OCI-LY1 (cell line): ENCODE results near the gene FMN1.

Experiments
- H2AFZ ChIP-seq: fragments of 200-600 bp; sonication (generic), shearing (Covaris generic); 2 replicates; pipeline ENCODE4 v1.6.0; 2014; ENCODE audit warnings: antibody characterized with exemption, mild to moderate bottlenecking, low read length
- H3F3A ChIP-seq: fragments of 200-600 bp; sonication (generic), shearing (Covaris generic); 2 replicates; pipeline ENCODE4 v1.6.0; 2014; ENCODE audit warnings: mild to moderate bottlenecking, antibody characterized with exemption, low read length, moderate library complexity; ENCODE audit not compliant: insufficient read depth
- H3K27ac ChIP-seq: fragments of 200-600 bp; sonication (generic); 2 replicates; pipeline ENCODE4 v1.5.1; 2014; ENCODE audit warnings: low read length, mixed run types, mild to moderate bottlenecking, low read depth; ENCODE audit not compliant: poor library complexity, severe bottlenecking
- H3K27me3 ChIP-seq: fragments of 200-600 bp; sonication (generic); 2 replicates; pipeline ENCODE4 v1.6.0; 2014; ENCODE audit warnings: antibody characterized with exemption, mild to moderate bottlenecking, low read length, moderate library complexity; ENCODE audit not compliant: insufficient read depth
- H3K36me3 ChIP-seq: fragments of 200-600 bp; sonication (generic); 2 replicates; pipeline ENCODE4 v1.6.1; 2014; ENCODE audit warnings: mild to moderate bottlenecking, antibody characterized with exemption, low read length, moderate library complexity, mixed read lengths; ENCODE audit not compliant: insufficient read depth
- H3K4me1 ChIP-seq: fragments of 200-600 bp; sonication (generic); 2 replicates; pipeline ENCODE4 v1.5.1; 2014; ENCODE audit warnings: mild to moderate bottlenecking, low read length, moderate library complexity; ENCODE audit not compliant: insufficient read depth, severe bottlenecking
- H3K4me2 ChIP-seq: fragments of 200-600 bp; sonication (generic), shearing (Covaris generic); 2 replicates; pipeline ENCODE4 v1.6.1; 2014; ENCODE audit warnings: low read length
- H3K4me3 ChIP-seq: fragments of 200-600 bp; sonication (generic); 2 replicates; pipeline ENCODE4 v1.5.1; 2014; ENCODE audit warnings: low read length, low read depth, mild to moderate bottlenecking, mixed read lengths; ENCODE audit not compliant: poor library complexity, severe bottlenecking
- H3K79me2 ChIP-seq: fragments of 200-600 bp; shearing (Covaris generic); 2 replicates; pipeline ENCODE4 v1.6.1; 2016; ENCODE audit warnings: mixed run types, low read length, mixed read lengths; ENCODE audit not compliant: insufficient read depth
- H3K9ac ChIP-seq: fragments of 200-600 bp; sonication (generic), shearing (Covaris generic); 2 replicates; pipeline ENCODE4 v1.6.1; 2014; ENCODE audit warnings: mild to moderate bottlenecking, low read length, mixed read lengths
- H3K9me2 ChIP-seq: fragments of 200-600 bp; sonication (generic), shearing (Covaris generic); 2 replicates; pipeline ENCODE4 v1.6.1; 2014; ENCODE audit warnings: low read depth, mild to moderate bottlenecking, low read length, mixed read lengths
- H3K9me3 ChIP-seq: fragments of 200-600 bp; shearing (Covaris generic); 2 replicates; pipeline ENCODE4 v1.6.1; 2014; ENCODE audit warnings: low read length, mixed read lengths
- H4K20me1 ChIP-seq: fragments of 200-600 bp; sonication (generic), shearing (Covaris generic); 2 replicates; pipeline ENCODE4 v1.6.0; 2016; ENCODE audit warnings: mild to moderate bottlenecking, low read length; ENCODE audit not compliant: insufficient read depth
- EZH2 ChIP-seq: fragments of 200-600 bp; sonication (generic), shearing (Covaris generic); IDR thresholded peaks from 2 replicates; pipeline ENCODE4 v1.8.0; 2017; ENCODE audit warnings: borderline replicate concordance, mixed run types, mild to moderate bottlenecking, antibody characterized with exemption, low read length, moderate library complexity, mixed read lengths
- TF ChIP-seq, protein P1 (sequence below): fragments of 200-600 bp; sonication (generic), shearing (Covaris generic); IDR thresholded peaks from 2 replicates; pipeline ENCODE4 v1.5.1; 2017; ENCODE audit warnings: mild to moderate bottlenecking, antibody characterized with exemption, low read length, moderate library complexity, mixed read lengths

Gene FMN1

DNA sequence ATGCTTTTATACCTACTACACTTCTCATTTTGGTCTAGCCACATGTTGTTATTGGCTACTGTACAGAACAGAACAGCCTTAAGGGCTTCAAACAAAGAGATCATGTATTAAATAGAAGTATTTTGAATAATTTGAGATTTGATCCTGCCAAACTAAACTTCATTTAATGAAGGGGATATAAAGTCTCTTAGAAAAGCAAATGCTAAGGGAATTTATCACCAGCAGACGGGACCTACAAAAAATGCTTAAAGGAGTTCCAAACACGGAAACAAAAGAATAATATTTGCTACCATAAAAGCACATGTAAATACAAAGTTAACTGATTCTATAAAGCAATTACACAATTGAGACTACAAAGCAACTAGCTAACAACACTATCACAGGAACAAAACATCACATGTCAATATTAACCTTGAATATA is 23.6 kb upstream of the FMN1 start:
- no peaks in the 10 kb centered on the region for H3K9me2 ChIP-seq
- no peak overlapping the region for H3K4me2 ChIP-seq
- no peaks in the 10 kb centered on the region; the same call in 1 of the 2 replicates for H3K27me3 ChIP-seq
- no peaks in the 10 kb centered on the region for H3K79me2 ChIP-seq
- H3K9ac ChIP-seq: no peak overlapping the region
- TF ChIP-seq, protein P1, sequence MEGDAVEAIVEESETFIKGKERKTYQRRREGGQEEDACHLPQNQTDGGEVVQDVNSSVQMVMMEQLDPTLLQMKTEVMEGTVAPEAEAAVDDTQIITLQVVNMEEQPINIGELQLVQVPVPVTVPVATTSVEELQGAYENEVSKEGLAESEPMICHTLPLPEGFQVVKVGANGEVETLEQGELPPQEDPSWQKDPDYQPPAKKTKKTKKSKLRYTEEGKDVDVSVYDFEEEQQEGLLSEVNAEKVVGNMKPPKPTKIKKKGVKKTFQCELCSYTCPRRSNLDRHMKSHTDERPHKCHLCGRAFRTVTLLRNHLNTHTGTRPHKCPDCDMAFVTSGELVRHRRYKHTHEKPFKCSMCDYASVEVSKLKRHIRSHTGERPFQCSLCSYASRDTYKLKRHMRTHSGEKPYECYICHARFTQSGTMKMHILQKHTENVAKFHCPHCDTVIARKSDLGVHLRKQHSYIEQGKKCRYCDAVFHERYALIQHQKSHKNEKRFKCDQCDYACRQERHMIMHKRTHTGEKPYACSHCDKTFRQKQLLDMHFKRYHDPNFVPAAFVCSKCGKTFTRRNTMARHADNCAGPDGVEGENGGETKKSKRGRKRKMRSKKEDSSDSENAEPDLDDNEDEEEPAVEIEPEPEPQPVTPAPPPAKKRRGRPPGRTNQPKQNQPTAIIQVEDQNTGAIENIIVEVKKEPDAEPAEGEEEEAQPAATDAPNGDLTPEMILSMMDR: no peak
- TF ChIP-seq EZH2: no peak
- H3F3A ChIP-seq: no peaks in the 10 kb centered on the region
- H3K4me3 ChIP-seq: no peak overlapping the region
- no peaks in the 10 kb centered on the region for H3K9me3 ChIP-seq
- no peaks in the 10 kb centered on the region for H3K36me3 ChIP-seq
- H3K4me1 ChIP-seq: no peaks in the 10 kb centered on the region
- no peak overlapping the region for H3K27ac ChIP-seq
- H2AFZ ChIP-seq: no peak overlapping the region
- H4K20me1 ChIP-seq: no peaks in the 10 kb centered on the region

DNA sequence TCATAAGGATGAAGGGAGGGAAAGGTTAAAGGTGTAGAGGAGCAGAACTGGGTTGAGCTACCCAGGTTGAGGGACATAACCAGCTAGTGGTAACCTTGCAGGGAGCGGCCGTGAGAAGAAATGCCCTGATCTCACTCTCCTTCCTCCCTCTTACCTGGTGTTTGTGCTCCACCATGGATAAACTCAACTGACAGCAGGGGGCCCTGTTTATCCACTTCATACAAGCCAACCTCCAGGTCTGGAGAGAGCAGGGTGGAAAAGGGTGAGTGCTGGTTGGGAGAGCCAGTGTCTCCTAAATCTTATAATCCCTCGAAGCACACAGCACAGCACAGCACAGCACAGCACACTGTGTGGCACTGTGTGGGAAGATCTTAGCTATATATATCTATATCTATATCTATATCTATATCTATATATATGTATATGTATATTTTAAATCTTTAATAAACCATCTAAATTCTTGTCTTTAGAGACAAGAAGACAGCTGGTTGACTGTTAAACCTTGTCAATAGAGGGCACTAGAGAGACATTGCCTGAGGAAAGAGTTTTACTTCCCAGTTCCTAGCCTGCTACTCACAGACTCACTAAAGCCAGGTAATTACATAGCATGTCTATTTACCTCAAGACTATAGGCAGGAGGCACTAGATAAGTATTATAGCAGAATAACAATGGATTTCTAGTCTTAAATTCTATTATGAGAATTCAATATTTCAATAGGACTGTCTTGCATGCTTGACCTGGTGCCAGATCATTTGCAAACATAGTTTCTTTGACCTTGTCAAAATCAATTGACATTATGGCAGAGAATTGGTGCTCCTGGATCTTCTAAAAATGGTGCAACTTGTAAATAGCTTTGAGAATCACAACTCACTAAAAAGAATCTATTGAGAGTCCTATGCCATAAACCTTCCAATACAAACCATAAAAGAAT is 21.7 kb upstream of the FMN1 start:
- Histone ChIP-seq H3K9ac (no peak overlapping the region), H3K36me3 (no peaks in the 10 kb centered on the region), H3F3A (no peaks in the 10 kb centered on the region), H3K4me3 (no peak overlapping the region), H3K9me2 (no peaks in the 10 kb centered on the region), H3K4me2 (no peak overlapping the region), H3K27ac (no peak overlapping the region), H3K9me3 (no peaks in the 10 kb centered on the region), H3K4me1 (no peaks in the 10 kb centered on the region), H2AFZ (no peak overlapping the region), H4K20me1 (no peaks in the 10 kb centered on the region), H3K27me3 (no peaks in the 10 kb centered on the region; the same call in 1 of the 2 replicates), H3K79me2 (no peaks in the 10 kb centered on the region)
- no peak for TF ChIP-seq EZH2
- TF ChIP-seq, protein P1: peak; percentile 51

DNA sequence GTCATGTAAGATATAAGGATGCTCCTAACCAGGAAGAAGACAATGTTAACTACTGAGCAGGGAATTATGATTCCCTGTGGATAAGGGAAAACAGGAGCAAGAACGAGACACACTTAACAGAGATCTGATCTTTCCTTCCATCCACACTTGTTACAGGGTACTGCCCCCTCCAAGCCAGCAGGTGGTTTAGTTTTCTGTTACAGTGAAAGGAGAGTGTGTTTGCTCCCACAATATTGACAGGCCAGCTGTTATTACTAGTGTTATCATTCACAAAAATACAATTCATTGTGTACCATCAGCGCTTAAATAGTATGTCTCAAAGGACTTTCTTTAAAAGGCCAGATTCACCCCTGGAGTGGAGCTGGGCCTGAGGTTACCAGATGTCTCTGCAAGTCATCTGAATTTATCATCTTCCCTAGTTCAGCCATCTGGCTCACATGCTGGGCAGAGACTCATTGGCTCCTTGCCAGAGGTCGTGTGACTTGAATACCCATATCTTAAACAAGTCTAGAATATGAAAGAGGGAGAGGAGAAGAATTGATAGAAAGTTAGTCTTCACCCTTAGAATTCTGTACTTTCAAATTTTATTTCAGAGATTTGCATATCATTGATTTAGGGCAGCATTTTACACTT is 16.8 kb upstream of the FMN1 start:
- Histone ChIP-seq H3K27me3 (no peaks in the 10 kb centered on the region; the same call in 1 of the 2 replicates), H3K9me3 (no peaks in the 10 kb centered on the region), H3K9ac (no peak overlapping the region), H3K4me1 (no peaks in the 10 kb centered on the region), H3K9me2 (no peaks in the 10 kb centered on the region), H3K4me2 (no peak overlapping the region), H3K4me3 (no peak overlapping the region), H3K36me3 (no peaks in the 10 kb centered on the region), H2AFZ (no peak overlapping the region), H3K79me2 (no peaks in the 10 kb centered on the region), H3F3A (no peaks in the 10 kb centered on the region), H3K27ac (no peak overlapping the region), H4K20me1 (no peaks in the 10 kb centered on the region)
- TF ChIP-seq EZH2: no peak
- TF ChIP-seq, protein P1: no peak
